Testis (tissue), 2 donors: ENCODE data around the gene ADGRA1.

ENCODE experiments used
- POLR2A ChIP-seq: fragments of 450-650 bp; IDR thresholded peaks from one replicate; pipeline ENCODE4 v1.6.1; 2017; ENCODE audit warnings: antibody characterized with exemption, mild to moderate bottlenecking, moderate library complexity
- TF ChIP-seq, protein P1 (sequence below), 3 experiments: fragments of 450-650 bp in 2 of 3; fragments of 200-600 bp in 1 of 3; sonication (generic) in 1 of 3; IDR thresholded peaks; one replicate each; pipeline ENCODE4 v1.5.1; 2016 to 2019; ENCODE audit warnings: antibody characterized with exemption in 3 of 3, mild to moderate bottlenecking in 2 of 3, moderate library complexity in 1 of 3

DNA sequence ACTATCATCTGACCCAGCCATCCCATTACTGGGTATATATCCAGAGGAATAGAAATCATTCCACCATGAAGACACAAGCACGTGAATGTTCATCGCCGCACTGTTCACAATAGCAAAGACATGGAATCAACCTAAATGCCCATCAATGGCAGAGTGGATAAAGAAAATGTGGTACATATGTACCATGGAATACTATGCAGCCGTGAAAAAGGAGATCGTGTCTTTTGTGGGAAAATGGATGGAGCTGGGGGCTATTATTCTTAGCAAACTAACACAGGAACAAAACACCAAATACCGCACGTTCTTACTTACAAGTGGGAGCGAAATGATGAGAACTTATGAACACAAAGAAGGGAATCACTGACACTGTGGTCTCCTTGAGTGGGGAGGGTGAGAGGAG lies 62.5 kb downstream of the ADGRA1 start:
- no peak for TF ChIP-seq POLR2A
- TF ChIP-seq, protein P1, sequence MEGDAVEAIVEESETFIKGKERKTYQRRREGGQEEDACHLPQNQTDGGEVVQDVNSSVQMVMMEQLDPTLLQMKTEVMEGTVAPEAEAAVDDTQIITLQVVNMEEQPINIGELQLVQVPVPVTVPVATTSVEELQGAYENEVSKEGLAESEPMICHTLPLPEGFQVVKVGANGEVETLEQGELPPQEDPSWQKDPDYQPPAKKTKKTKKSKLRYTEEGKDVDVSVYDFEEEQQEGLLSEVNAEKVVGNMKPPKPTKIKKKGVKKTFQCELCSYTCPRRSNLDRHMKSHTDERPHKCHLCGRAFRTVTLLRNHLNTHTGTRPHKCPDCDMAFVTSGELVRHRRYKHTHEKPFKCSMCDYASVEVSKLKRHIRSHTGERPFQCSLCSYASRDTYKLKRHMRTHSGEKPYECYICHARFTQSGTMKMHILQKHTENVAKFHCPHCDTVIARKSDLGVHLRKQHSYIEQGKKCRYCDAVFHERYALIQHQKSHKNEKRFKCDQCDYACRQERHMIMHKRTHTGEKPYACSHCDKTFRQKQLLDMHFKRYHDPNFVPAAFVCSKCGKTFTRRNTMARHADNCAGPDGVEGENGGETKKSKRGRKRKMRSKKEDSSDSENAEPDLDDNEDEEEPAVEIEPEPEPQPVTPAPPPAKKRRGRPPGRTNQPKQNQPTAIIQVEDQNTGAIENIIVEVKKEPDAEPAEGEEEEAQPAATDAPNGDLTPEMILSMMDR (IDR thresholded peaks at IDR 0.05) = no peak
